ENCODE measurements around the gene PRR11.
"Not testable (repeated sequence)": the region's sequence is repeated elsewhere in the genome, so short reads cannot be mapped to it uniquely, and the experiment has no call there.

Gene PRR11

DNA sequence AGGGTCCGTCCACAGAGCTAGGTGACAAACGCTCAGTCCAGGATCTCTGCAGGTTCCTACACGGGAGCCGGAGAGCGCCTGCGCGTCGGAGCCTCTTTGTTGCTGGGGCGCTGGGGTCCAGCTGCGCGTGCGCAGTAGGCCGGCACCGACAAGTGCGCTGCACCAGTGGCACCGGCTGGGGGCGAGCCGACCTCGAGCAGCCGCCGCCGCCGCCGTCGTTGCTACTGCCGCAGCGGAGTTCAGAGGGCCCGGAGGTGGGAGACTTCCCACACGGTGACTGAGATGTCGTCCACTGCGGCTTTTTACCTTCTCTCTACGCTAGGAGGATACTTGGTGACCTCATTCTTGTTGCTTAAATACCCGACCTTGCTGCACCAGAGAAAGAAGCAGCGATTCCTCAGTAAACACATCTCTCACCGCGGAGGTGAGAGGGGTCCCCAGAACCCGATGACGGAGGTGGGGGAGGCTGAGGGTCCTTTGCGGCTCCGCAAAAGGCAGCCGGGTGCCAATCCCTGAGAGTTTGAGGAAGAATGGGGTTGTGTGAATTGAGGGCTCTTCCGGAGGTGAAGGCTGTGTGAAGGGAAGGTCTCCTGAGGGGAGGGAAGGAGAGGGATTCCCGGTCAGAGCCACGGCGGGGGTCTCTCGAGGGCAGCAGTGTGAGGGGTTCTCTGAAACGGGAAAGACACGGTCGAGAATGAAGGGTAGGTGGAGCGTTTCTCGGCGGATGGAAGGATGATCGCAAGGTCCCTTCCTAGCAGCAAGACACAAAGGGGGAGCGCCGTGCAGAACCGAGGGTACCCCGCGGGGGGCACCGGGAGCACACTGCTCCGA is 65.0 kb downstream of the PRR11 start, which contains the start of gene GDPD1:
Gene GDPD1, plus strand, starts transcription at position 184 of the 831 bp plus-strand sequence. Its CDS starts 99 bp downstream, at position 283.
- peak; percentile 96 to 98 (median 97) for DNase-seq

DNA sequence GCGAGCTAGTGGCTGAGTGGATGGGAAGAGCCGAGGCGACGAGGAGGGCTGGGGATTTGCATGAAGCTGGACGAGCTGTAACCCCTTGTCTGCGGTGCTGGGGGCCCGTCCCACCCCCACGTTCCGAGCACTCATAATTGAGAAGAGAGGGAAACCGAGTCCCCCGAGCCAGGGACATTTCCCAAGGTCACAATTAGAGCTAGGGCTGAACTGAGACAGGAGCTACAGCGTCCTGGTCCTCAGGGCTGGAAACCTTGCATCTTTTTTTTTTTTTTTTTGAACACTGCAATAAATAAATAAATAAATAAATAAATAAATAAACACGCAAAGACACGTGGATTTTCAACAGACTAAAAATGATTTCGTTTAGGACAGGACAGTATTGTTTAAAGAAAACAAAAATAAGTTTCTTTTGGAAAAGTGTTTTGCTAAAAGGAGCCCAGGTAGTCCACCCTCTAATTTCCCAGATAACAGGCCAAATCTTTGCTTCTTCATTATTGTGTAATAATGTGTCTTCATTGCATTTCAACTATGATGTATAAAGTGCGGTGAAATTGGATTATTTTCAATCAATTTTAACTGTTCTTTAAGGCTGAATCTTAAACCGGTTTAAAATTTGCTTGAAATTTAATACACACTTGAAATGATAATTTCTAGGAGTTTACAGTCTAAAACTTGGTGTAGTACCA is 65.8 kb downstream of the PRR11 start:
- DNase-seq = peak in 1 of 3 experiments; percentile 32

GRCh38 chr17:59223813-59224212 is 68.3 kb downstream of the PRR11 start:
- no peak for DNase-seq

DNA sequence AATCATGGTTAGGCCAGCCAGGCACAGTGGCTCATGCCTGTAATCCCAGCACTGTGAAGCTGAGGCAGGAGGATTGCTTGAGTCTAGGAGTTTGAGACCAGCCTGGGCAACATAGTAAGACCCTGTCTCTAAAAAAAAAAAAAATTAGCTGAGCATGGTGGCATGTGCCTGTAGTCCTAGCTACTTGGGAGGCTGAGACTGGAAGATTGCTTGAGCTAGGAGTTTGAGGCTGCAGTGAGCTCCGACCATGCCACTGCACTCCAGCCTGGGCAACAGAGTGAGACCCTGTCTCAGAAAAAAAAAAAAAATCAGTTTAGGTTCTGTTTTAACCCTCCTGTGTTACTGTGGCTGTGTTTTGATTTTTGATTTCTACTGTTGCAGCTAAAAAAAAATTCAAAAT is 73.0 kb downstream of the PRR11 start:
- DNase-seq = not testable (repeated sequence)

GRCh38 chr17:59230764-59231163 is 75.2 kb downstream of the PRR11 start:
- DNase-seq = no peak

DNA sequence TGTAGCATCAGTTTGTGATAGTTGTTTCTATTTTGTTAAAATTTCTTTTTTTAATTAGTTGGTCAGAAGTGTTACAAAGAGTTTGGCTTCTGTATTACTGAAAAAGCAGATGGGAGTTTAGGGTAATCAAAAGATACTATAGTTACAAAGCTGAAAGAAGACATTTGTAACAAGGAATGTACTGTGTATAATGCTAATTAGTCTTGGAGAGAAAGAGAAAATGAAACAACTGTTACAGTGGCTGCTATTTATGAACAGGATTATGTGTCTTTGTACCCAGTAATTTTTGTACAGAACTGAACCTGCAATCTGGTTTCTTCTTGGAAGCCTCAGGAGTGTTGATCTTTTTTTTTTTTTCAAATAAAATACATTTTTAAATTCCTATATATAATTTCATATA is 79.1 kb downstream of the PRR11 start:
- DNase-seq = no peak

DNA sequence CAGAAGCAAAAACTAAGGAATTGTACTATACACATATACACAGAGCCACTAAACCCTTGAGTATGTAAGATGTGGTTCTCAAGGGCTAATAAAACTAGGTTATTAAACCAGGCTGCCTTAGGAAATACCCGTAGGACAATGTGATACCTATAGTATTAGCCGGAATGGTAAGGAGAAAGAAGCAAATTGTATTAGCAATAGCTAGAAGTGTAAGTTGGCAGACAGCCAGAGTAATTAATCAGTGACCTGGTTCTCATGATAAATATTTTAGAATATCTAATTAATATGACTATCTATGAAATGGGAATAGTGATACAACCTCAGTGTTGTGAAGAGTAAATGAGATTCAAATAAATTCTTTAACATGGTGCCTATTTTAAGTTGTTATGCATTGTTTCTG is 83.4 kb downstream of the PRR11 start:
- DNase-seq = peak in 1 of 3 experiments; percentile 12

- DNase-seq = no peak
Measured at GRCh38 chr17:59244081-59244480, 88.5 kb downstream of the PRR11 start.
